Breast epithelium (tissue), 3 donors: ENCODE results near the gene TIAM2.

Experiments
- CTCF ChIP-seq, 3 donors: fragments of 450-650 bp; IDR thresholded peaks; one replicate each; pipeline ENCODE4 v1.5.1; 2016 to 2017; ENCODE audit warnings: antibody characterized with exemption in 3 of 3, mild to moderate bottlenecking in 3 of 3, moderate library complexity in 3 of 3
- POLR2A ChIP-seq: fragments of 450-650 bp; IDR thresholded peaks from one replicate; pipeline ENCODE4 v1.6.1; 2016; ENCODE audit warnings: antibody characterized with exemption, mild to moderate bottlenecking, moderate library complexity
- POLR2AphosphoS5 ChIP-seq, 3 donors: sonication (generic); formaldehyde crosslinking; IDR thresholded peaks; one replicate each; pipeline ENCODE4 v1.6.1; 2017; ENCODE audit warnings: antibody characterized with exemption in 3 of 3

DNA sequence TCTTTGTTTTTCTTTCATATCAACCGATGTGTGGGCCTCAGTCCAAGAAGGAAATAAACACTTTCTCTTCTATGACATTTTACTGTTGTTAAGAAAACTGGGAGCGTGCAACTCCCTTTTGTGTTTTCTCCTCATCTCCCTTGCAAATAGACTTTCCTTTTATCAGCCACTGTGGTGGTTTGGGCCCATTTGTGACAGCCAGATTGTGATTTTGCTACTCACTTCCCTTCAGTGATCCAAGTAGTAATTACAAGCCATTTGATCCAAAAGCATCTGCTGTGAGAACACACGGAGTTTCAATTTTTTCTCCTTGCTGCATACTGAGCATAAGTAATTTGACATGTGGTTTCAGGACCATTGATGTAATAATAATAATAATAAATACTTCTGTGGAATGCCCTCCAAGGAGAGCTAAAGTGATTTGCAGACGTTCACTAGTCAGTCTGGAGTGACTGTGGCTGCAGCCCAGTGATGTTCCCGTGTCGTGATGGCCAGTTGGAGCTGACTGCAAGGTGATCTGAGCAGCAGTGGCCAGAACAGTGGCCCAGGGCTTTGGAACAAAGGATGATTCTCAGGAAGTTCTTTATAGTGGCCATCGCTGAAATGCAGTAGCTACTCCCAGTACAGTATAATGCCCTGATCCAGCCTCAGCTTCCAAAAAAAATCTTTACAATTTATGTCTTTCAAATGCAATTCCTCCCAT is 176.8 kb downstream of the TIAM2 start:
- TF ChIP-seq CTCF (IDR thresholded peaks at IDR 0.05) (no peak), POLR2A (no peak), POLR2AphosphoS5 (IDR thresholded peaks at IDR 0.05) (no peak)
